ENCODE data around the gene TLE1.

TLE1 gene

GRCh38 chr9:81656004-81656403 is 33.3 kb downstream of the TLE1 start:
- Histone ChIP-seq H3K4me3 (replicated peaks; ENCODE audit: insufficient read depth, low read length) (no peak overlapping the region), H3K27ac (replicated peaks) (no peak overlapping the region), H3K27me3 (ENCODE audit: insufficient read depth, poor library complexity, severe bottlenecking) (no peaks in the 10 kb centered on the region)
- DNase-seq (ENCODE audit: low read depth in 1 of 2, low spot score in 1 of 2): peak in 1 of 2 experiments; percentile 13
- TF ChIP-seq REST (IDR thresholded peaks at IDR 0.05; ENCODE audit: insufficient replicate concordance, low read depth) (no peak), POLR2AphosphoS5 (IDR thresholded peaks at IDR 0.05; ENCODE audit: low read depth) (no peak), SPI1 (IDR thresholded peaks at IDR 0.05; ENCODE audit: borderline replicate concordance, low read depth) (no peak), CTCF (IDR thresholded peaks at IDR 0.05; ENCODE audit: insufficient read depth, low read length) (no peak), GABPA (IDR thresholded peaks at IDR 0.05; ENCODE audit: low read depth) (no peak)

- no peaks in the 10 kb centered on the region for H3K27me3 ChIP-seq (ENCODE audit: insufficient read depth, poor library complexity, severe bottlenecking)
- no peak overlapping the region for H3K27ac ChIP-seq (replicated peaks)
- TF ChIP-seq SPI1 (IDR thresholded peaks at IDR 0.05; ENCODE audit: borderline replicate concordance, low read depth): no peak
- TF ChIP-seq POLR2AphosphoS5 (IDR thresholded peaks at IDR 0.05; ENCODE audit: low read depth): no peak
- no peak for TF ChIP-seq GABPA (IDR thresholded peaks at IDR 0.05; ENCODE audit: low read depth)
- no peak for TF ChIP-seq REST (IDR thresholded peaks at IDR 0.05; ENCODE audit: insufficient replicate concordance, low read depth)
- no peak for TF ChIP-seq CTCF (IDR thresholded peaks at IDR 0.05; ENCODE audit: insufficient read depth, low read length)
- H3K4me3 ChIP-seq (replicated peaks; ENCODE audit: insufficient read depth, low read length): no peak overlapping the region
- DNase-seq (ENCODE audit: low read depth in 1 of 2, low spot score in 1 of 2): no peak
These were observed 36.1 kb downstream of the TLE1 start for GRCh38 chr9:81653240-81653639.

GRCh38 chr9:81652058-81652687 is 37.2 kb downstream of the TLE1 start:
- no peak for DNase-seq (ENCODE audit: low read depth in 1 of 2, low spot score in 1 of 2)
- no peak overlapping the region for H3K27ac ChIP-seq (replicated peaks)
- H3K4me3 ChIP-seq (replicated peaks; ENCODE audit: insufficient read depth, low read length): no peak overlapping the region
- TF ChIP-seq SPI1 (IDR thresholded peaks at IDR 0.05; ENCODE audit: borderline replicate concordance, low read depth) (no peak), CTCF (IDR thresholded peaks at IDR 0.05; ENCODE audit: insufficient read depth, low read length) (no peak), GABPA (IDR thresholded peaks at IDR 0.05; ENCODE audit: low read depth) (no peak), POLR2AphosphoS5 (IDR thresholded peaks at IDR 0.05; ENCODE audit: low read depth) (no peak), REST (IDR thresholded peaks at IDR 0.05; ENCODE audit: insufficient replicate concordance, low read depth) (no peak)
- H3K27me3 ChIP-seq (ENCODE audit: insufficient read depth, poor library complexity, severe bottlenecking): no peaks in the 10 kb centered on the region
